ENCODE data around the gene RALGPS2.

Gene RALGPS2

GRCh38 chr1:178927003-178927402, 202.0 kb downstream of the RALGPS2 start:
- DNase-seq, result no peak

- DNase-seq, result no peak
Measured at GRCh38 chr1:178928041-178928440, 203.0 kb downstream of the RALGPS2 start.

DNA sequence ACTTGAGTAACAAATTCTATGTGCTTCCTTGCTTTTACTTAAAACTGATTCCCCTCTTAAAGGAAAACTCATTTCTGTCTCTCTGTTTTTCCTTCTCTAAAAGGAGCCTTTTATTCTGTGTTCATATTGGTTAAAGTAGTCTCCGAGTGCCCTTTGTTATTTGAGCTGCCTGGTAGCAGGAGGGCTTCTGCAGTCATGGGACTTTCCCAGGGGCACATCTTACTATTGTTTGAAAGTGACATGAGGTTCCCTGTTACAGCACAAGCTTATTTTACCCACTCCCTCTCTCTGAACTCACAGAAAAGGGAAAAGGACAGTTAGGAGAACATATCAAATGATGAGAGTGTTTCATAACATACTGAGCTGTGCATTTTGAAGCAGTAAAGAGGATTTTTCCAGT, 203.9 kb downstream of the RALGPS2 start:
- DNase-seq, result no peak

DNA sequence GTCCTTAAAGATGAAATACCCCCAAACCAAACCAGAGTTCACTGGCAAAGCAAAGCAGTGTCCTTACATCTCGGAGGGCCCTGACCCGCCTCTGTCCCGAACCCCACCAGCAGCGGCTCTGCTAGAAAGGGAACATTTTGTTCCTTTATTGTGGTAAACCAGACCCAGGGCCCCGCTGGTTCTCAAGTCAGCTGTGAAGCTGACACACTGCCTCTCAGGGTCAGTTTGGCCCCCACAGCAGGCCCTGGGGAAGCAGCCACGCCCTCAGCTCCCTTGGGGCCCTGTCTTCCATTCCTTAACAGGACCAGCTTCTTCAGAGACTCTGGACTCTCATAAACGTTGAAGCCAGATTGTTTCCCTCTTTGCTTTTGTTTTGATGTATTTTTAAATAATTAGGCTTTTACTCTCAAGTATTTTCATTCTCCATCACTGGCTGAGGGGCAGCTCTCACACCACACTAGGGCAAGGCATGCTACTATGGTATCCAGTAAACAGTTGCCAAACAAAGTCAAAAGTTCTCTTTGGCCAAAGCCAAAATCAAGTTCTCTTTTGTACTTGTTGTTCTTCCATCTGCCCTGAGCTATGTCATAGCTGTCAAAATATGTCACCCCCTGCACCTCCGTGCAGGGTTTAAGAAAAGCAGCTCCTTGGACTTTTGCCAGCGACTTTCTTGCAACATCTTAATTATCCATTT, 207.0 kb downstream of the RALGPS2 start:
- no peak for DNase-seq

DNA sequence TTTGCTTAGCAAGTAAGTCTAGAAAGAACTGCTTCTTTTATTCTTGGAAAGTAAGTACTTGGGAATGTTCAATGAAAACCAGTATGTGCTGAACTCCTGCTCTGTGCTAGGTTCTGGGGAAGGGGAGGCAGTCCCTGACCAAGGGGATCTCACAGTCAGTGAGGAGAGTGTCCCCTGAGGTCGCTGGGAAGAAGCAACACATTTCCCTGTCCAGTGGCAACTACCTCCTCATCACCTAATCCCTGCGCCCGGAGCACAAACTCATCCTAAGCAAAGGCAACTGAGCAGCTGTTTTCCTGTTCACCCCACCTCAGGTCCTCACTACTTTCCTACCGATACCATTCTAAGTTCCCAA, 207.5 kb downstream of the RALGPS2 start:
- DNase-seq, result no peak

DNA sequence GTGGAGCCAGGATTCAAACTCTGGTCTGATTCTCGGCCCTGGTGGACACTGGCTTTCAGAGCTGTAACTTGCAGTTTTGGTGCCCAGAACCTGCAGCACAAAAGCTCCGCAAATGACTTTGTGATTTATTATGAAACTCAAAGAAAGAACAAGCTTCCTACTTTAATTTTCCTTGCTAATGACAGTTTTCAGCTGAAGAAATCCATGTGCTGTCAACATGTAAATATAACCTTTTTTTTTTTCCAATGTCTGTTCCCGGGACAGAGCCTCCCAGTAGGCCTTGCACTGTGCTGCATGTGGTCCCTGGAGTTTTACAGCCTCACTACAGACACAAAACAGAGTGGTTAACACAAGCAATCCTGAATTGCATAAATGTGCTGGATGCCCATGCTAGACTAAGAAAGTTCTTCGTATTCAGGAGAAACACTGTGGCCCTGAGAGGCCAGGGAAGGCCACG, 208.1 kb downstream of the RALGPS2 start:
- DNase-seq, result no peak

- DNase-seq, result no peak
Measured at GRCh38 chr1:178933709-178934490, 208.9 kb downstream of the RALGPS2 start.

- no peak for DNase-seq
Measured at GRCh38 chr1:178934546-178934945, 209.5 kb downstream of the RALGPS2 start.

GRCh38 chr1:178935610-178936009, 210.6 kb downstream of the RALGPS2 start:
- no peak for DNase-seq

DNA sequence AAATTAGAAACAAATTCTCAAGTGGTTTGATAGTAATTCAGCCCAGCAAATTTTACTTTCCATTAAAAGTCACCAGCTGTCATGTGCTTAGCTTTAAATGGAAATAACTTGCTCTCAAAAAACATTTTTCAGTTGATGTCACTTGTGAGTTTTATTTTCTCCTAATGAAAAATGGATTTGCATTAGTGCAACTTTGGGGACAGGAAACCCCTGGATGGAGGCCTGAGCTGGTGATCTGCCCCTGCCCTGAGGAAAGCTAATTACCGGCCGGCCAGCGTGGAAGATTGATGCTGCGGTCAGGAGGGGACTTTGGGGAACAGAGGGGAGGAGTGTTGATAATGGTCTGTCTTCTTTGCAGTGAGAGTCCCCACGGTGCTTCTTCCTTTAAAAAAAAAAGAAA, 212.7 kb downstream of the RALGPS2 start:
- DNase-seq, result no peak

- no peak for DNase-seq
Measured at GRCh38 chr1:178938101-178938958, 213.3 kb downstream of the RALGPS2 start.

GRCh38 chr1:178938959-178939317, 213.9 kb downstream of the RALGPS2 start:
- DNase-seq, result no peak

DNA sequence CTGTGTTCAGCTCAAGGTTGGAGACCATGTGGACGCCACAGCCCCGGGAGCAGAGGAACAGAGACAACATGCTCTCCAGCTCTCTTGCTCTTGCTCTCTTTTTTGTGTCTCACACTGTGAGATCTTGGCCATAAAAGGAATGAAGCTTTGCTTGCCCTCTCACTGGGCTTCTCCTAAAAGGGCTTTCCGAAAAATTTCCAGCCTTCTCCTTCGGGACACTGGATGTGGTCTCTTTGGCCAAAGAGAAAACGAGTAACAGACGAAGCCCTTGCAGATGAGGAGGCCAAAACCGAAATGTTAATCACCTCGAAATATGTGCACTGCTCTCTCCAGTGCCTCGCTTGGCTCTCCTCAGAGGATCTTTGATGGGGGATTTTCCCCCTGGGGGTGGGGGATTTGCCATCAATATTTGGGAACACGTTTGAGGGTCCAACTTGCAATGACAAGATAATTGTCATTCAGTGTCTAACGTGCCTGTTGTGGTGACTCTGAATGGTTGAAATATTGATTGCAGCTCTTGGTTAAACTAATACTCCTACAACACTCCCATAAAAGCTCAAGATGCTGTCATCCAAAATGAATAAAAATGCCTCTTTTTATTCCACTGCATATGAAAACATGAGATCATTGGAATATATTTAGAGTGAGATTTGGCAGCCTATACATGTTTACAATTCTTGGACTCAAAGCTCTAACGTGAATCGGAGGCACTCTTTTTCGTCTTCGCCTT, 214.5 kb downstream of the RALGPS2 start:
- DNase-seq, result no peak

- no peak for DNase-seq
Measured at GRCh38 chr1:178940068-178940765, 215.2 kb downstream of the RALGPS2 start.

- DNase-seq, result no peak
Measured at GRCh38 chr1:178941261-178941689, 216.2 kb downstream of the RALGPS2 start.

- DNase-seq, result no peak
Measured at GRCh38 chr1:178941849-178942248, 216.8 kb downstream of the RALGPS2 start.

DNA sequence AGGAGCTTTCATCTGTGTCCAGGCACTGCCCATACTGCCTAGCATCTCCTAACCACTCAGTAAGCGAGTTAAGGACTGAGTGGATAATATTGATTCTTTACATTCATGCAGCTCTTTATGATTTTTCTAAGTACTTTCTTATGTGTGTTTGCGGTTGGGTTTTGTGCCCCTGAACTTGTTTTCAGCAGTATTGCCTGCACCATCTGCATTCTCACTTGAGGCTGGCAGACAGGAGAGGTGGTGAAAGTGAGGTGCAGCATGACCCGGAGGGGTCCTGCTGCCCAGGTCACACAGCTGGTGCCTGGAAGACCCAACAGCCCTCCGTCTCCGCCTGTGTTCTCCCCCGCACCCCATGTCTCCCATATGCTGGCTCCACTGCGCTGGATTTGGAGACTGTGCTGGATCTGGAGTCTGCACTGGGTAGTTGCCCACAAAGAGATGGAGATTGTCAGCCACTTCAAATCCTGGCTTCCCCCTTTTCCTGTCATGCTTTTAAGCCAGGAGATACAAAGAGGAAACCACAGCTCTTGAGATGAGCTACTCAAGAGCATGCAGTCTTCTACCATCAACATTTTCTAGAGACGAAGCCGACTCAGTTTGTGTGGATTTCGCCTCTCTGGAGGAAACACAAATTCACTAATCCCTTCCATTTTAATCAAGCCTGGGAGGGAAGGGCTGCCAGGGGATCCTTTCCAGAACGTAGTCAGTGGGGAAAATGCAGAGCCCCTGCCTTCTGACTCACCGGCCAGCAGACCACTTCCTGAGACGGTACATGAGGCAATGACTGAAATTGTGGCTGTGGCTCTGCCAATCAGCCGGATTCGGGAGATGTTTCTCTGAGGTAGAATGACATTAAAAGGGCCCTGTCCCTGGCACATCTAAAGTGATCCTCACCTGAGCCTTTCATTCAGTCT, 217.5 kb downstream of the RALGPS2 start:
- DNase-seq, result no peak

DNA sequence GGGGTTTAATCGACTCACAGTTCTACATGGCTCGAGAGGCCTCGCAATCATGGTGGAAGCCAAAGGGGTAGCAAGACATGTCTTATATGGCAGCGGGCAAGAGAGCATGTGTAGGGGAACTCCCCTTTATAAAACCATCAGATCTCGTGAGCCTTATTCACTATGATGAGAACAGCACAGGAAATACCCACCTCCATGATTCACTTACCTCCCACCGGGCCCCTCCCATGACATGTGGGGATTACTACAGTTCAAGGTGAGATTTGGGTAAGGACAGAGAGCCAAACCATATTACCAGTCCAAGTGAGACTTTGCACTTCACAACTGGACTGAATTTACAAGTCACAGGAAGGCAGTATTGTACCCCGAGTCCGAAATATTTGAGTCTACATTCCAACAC, 219.7 kb downstream of the RALGPS2 start:
- DNase-seq, result no peak

DNA sequence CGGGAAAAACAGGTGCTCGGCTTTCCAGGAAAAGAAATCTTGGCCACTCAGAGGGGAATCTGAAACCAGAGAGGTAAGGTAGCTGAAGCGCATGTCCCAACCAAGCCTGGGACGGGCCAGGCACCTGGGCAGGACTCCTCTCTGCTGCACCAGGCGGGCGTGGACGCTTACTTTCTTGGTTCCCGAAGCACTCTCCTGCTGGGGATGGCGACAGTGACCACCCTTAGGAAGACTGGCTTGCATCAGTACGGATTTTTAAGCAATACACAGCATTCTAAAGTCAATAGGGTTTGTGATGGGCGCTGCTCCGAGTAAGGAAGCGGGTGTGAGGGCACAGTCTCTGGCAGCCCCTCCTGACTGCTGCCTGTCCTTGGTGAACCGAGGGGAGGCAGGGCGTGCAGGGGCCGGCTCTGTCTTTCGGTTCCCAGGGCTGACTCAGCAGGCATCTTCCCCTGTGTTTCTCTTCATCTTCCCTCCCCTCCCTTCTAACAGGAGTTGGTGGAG, 220.8 kb downstream of the RALGPS2 start:
- DNase-seq, result no peak

DNA sequence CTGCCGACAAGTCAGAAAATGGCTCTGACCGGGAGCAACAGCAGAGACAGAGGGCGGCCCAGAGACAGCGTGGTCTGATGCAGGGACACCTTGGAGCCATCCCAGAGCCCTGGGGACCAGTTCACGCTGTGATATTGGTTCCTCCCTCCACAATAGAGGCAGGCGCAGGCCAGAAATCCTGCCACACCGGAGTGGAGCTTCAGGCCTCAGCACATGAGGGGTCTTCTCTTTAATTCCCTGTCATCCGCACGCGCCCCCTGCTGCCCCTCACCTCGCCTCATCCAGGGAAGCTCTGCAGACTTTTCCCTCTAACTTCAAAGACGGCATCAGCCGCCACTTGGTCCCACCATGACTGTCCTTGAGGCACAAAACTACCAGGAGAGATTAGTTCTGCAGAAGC, 221.4 kb downstream of the RALGPS2 start:
- DNase-seq, result no peak
